Measurements from ENCODE around the gene TIA1.

GRCh38 chr2:70248181-70248847 lies at the start of gene TIA1:
- TF ChIP-seq, protein P1, sequence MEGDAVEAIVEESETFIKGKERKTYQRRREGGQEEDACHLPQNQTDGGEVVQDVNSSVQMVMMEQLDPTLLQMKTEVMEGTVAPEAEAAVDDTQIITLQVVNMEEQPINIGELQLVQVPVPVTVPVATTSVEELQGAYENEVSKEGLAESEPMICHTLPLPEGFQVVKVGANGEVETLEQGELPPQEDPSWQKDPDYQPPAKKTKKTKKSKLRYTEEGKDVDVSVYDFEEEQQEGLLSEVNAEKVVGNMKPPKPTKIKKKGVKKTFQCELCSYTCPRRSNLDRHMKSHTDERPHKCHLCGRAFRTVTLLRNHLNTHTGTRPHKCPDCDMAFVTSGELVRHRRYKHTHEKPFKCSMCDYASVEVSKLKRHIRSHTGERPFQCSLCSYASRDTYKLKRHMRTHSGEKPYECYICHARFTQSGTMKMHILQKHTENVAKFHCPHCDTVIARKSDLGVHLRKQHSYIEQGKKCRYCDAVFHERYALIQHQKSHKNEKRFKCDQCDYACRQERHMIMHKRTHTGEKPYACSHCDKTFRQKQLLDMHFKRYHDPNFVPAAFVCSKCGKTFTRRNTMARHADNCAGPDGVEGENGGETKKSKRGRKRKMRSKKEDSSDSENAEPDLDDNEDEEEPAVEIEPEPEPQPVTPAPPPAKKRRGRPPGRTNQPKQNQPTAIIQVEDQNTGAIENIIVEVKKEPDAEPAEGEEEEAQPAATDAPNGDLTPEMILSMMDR (IDR thresholded peaks at IDR 0.05; ENCODE audit: low read length), result no peak
- no peak for TF ChIP-seq EZH2 (IDR thresholded peaks at IDR 0.05; ENCODE audit: borderline replicate concordance, low read length)

Data from OCI-LY1 (cell line).